ENCODE results near the gene TCF25. TPM values are rescaled to one million over a fixed set of nuclear protein-coding genes. Genes with fewer than 3 reads are reported as not detected.
A peak's percentile ranks its signal among the peaks of the same experiment; 100 is the strongest.

Gene TCF25
- total RNA-seq, 1 donor from 2014 or later: 177 TPM

DNA sequence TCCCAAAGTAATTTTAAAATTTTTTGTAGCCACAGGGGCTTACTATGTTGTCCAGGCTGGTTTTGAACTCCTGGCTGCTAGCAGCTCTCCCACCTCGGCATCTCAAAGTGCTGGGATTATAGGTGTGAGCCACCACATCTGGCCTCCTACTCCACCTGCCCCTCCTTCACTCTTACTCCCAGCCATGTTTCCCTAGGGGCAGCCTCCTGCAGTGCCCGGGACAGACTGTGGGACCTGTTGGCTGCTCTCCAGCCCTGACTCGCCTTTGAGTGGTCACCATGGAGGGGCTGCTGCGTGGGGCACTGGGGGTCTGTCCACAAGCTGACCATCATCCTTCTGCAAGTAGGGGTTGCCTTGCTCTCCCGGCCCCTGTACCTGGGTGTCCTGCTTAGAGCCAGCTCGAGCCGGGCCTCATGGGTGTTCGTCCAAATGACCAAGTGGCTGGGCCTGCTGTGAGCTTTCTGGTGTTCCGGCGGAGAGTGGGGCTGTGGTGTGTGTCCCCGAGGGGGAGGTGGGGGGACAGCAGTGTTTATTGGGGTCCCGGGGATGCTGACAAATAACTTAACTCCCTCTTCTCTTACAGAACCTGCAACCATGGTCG, 28.6 kb upstream of the TCF25 start:
- Mint-ChIP-seq H3K27me3 (no peaks in the 10 kb centered on the region), H3K27ac (no peak overlapping the region), H3K4me1 (ENCODE audit: low read depth) (peaks cover 15% of the 10 kb centered on the region), H3K9me3 (ENCODE audit: low read depth) (no peaks in the 10 kb centered on the region), H3K36me3 (ENCODE audit: insufficient read depth) (no peaks in the 10 kb centered on the region), H3K4me3 (ENCODE audit: low read depth) (no peak overlapping the region)
- no peak for TF ChIP-seq CTCF (IDR thresholded peaks at IDR 0.05; ENCODE audit: unreplicated experiment)
- DNase-seq (ENCODE audit: low spot score, unreplicated experiment): no peak

- no peaks in the 10 kb centered on the region for H3K36me3 Mint-ChIP-seq (ENCODE audit: insufficient read depth)
- H3K4me3 Mint-ChIP-seq (ENCODE audit: low read depth): no peak overlapping the region
- H3K27ac Mint-ChIP-seq: no peak overlapping the region
- peaks cover 15% of the 10 kb centered on the region for H3K4me1 Mint-ChIP-seq (ENCODE audit: low read depth)
- H3K9me3 Mint-ChIP-seq (ENCODE audit: low read depth): no peaks in the 10 kb centered on the region
- DNase-seq (ENCODE audit: low spot score, unreplicated experiment): no peak
- H3K27me3 Mint-ChIP-seq: no peaks in the 10 kb centered on the region
- no peak for TF ChIP-seq CTCF (IDR thresholded peaks at IDR 0.05; ENCODE audit: unreplicated experiment)
These were observed 28.0 kb upstream of the TCF25 start for GRCh38 chr16:89845417-89845816.

- no peaks in the 10 kb centered on the region for H3K27me3 Mint-ChIP-seq
- DNase-seq (ENCODE audit: low spot score, unreplicated experiment): no peak
- no peak for TF ChIP-seq CTCF (IDR thresholded peaks at IDR 0.05; ENCODE audit: unreplicated experiment)
- H3K27ac Mint-ChIP-seq: peak overlapping the region; percentile 80
- H3K9me3 Mint-ChIP-seq (ENCODE audit: low read depth): no peaks in the 10 kb centered on the region
- H3K36me3 Mint-ChIP-seq (ENCODE audit: insufficient read depth): peaks cover 1% of the 10 kb centered on the region
- H3K4me1 Mint-ChIP-seq (ENCODE audit: low read depth): peaks cover 15% of the 10 kb centered on the region
- H3K4me3 Mint-ChIP-seq (ENCODE audit: low read depth): no peak overlapping the region
These were observed 26.1 kb upstream of the TCF25 start for GRCh38 chr16:89847051-89847939.

- H3K9me3 Mint-ChIP-seq (ENCODE audit: low read depth): no peaks in the 10 kb centered on the region
- no peak for TF ChIP-seq CTCF (IDR thresholded peaks at IDR 0.05; ENCODE audit: unreplicated experiment)
- peaks cover 1% of the 10 kb centered on the region for H3K36me3 Mint-ChIP-seq (ENCODE audit: insufficient read depth)
- no peak overlapping the region for H3K27ac Mint-ChIP-seq
- H3K4me1 Mint-ChIP-seq (ENCODE audit: low read depth): peaks cover 15% of the 10 kb centered on the region
- H3K27me3 Mint-ChIP-seq: no peaks in the 10 kb centered on the region
- H3K4me3 Mint-ChIP-seq (ENCODE audit: low read depth): no peak overlapping the region
- DNase-seq (ENCODE audit: low spot score, unreplicated experiment): no peak
These were observed 25.5 kb upstream of the TCF25 start for GRCh38 chr16:89847940-89848297.

- H3K27ac Mint-ChIP-seq: no peak overlapping the region
- H3K4me1 Mint-ChIP-seq (ENCODE audit: low read depth): peaks cover 15% of the 10 kb centered on the region
- DNase-seq (ENCODE audit: low spot score, unreplicated experiment): no peak
- H3K9me3 Mint-ChIP-seq (ENCODE audit: low read depth): no peaks in the 10 kb centered on the region
- H3K27me3 Mint-ChIP-seq: no peaks in the 10 kb centered on the region
- H3K4me3 Mint-ChIP-seq (ENCODE audit: low read depth): no peak overlapping the region
- TF ChIP-seq CTCF (IDR thresholded peaks at IDR 0.05; ENCODE audit: unreplicated experiment): no peak
- peaks cover 1% of the 10 kb centered on the region for H3K36me3 Mint-ChIP-seq (ENCODE audit: insufficient read depth)
These were observed 24.4 kb upstream of the TCF25 start for GRCh38 chr16:89848974-89849373.
